ENCODE measurements around the gene TMBIM4. TPM values are rescaled to one million over a fixed set of nuclear protein-coding genes. Genes with fewer than 3 reads are reported as not detected.

Gene TMBIM4
- total and polyA plus RNA-seq, 2 donors (not counting 3 experiments of a cell fraction or from before 2014, with no cell fraction given) = 74.1 to 370 TPM

DNA sequence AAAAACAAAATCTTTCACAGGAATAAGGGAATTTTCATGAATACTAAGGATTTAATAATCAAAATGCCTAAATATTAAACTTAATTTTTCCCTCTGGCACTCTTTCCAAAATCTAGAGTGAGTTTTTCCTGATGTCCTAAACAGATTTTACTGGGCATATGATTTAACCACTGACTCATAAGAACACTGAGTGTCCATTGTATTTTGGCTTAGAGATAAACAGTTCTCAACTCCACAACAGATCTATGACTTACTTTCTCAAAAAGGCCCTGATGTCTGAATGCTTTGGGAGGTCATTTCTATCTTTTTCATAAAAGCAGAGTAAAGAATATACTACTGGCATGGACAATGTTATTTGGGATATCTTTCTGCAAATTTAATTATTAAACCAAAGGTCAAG is 15.0 kb downstream of the TMBIM4 start:
- no TSS peak for BruUV-seq (replicated peaks)
- Histone ChIP-seq H3K4me1 (ENCODE audit: control insufficient read depth, extremely low read depth, insufficient read depth, low read length) (peaks cover 14% of the 10 kb centered on the region), H3K27me3 (ENCODE audit: control insufficient read depth in 2 of 2, insufficient read depth in 2 of 2, low read length in 2 of 2) (no peaks in the 10 kb centered on the region), H3K36me3 (ENCODE audit: control insufficient read depth in 2 of 2, extremely low read depth in 1 of 2, insufficient read depth in 2 of 2, low read length in 2 of 2) (peaks cover 0 to 2% of the 10 kb centered on the region in 2 experiments), H3K79me2 (ENCODE audit: control insufficient read depth, insufficient read depth, low read length) (peaks cover 4% of the 10 kb centered on the region), H3K9ac (replicated peaks; ENCODE audit: extremely low read depth, insufficient read depth, low read length) (no peak overlapping the region), H3K4me3 (replicated peaks in 1 of 3; ENCODE audit: insufficient read depth in 1 of 3, low read depth in 1 of 3, low read length in 3 of 3) (no peak overlapping the region), H3K27ac (ENCODE audit: insufficient read depth, low read depth, low read length) (no peak overlapping the region), H3K4me2 (ENCODE audit: insufficient read depth, low read length) (no peak overlapping the region), H2AFZ (ENCODE audit: low read depth, low read length) (no peak overlapping the region), H4K20me1 (replicated peaks; ENCODE audit: control insufficient read depth, extremely low read depth, insufficient read depth, low read length) (peaks cover 2% of the 10 kb centered on the region), H3K9me1 (replicated peaks; ENCODE audit: control insufficient read depth, extremely low read depth, insufficient read depth, low read length) (no peaks in the 10 kb centered on the region), H3K9me3 (replicated peaks; ENCODE audit: control insufficient read depth, insufficient read depth, low read length) (no peaks in the 10 kb centered on the region)
- DNase-seq (ENCODE audit: low read depth, low spot score) = no peak
- TF ChIP-seq, protein P1, sequence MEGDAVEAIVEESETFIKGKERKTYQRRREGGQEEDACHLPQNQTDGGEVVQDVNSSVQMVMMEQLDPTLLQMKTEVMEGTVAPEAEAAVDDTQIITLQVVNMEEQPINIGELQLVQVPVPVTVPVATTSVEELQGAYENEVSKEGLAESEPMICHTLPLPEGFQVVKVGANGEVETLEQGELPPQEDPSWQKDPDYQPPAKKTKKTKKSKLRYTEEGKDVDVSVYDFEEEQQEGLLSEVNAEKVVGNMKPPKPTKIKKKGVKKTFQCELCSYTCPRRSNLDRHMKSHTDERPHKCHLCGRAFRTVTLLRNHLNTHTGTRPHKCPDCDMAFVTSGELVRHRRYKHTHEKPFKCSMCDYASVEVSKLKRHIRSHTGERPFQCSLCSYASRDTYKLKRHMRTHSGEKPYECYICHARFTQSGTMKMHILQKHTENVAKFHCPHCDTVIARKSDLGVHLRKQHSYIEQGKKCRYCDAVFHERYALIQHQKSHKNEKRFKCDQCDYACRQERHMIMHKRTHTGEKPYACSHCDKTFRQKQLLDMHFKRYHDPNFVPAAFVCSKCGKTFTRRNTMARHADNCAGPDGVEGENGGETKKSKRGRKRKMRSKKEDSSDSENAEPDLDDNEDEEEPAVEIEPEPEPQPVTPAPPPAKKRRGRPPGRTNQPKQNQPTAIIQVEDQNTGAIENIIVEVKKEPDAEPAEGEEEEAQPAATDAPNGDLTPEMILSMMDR (IDR thresholded peaks at IDR 0.05; ENCODE audit: extremely low read depth in 1 of 2, insufficient read depth in 1 of 2, low read depth in 1 of 2, low read length in 2 of 2) = no peak
- TF ChIP-seq POLR2AphosphoS5 (IDR thresholded peaks at IDR 0.05; ENCODE audit: insufficient read depth, low read depth, low read length) = no peak
- TF ChIP-seq GATA2 (IDR thresholded peaks at IDR 0.05; ENCODE audit: insufficient read depth, insufficient read length, low read depth, low read length) = no peak
- TF ChIP-seq, protein P2, sequence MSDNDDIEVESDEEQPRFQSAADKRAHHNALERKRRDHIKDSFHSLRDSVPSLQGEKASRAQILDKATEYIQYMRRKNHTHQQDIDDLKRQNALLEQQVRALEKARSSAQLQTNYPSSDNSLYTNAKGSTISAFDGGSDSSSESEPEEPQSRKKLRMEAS (IDR thresholded peaks at IDR 0.05; ENCODE audit: insufficient read depth, insufficient read length) = no peak
- no peak for TF ChIP-seq JUN (IDR thresholded peaks at IDR 0.05; ENCODE audit: borderline replicate concordance, insufficient read depth, insufficient read length, low read depth)
- no peak for TF ChIP-seq FOS (IDR thresholded peaks at IDR 0.05; ENCODE audit: borderline replicate concordance, insufficient read depth, low read length)
- ChIA-PET CTCF (no interaction called here), POLR2A (no interaction called here)
- FAIRE-seq = no peak
- intact Hi-C loops (cut with micrococcal nuclease) = no loop called here
- dilution Hi-C loops (cut with MboI; ENCODE audit: extremely low pct_ligation_motif_present, low sequenced_read_pairs) = no loop called here
